D721Med (cell line): ENCODE measurements around the gene FAM180A.

Experiments used
- DNase-seq: peaks from one replicate; pipeline ENCODE4 v3.0.0; 2011; ENCODE audit warnings: low spot score; ENCODE audit not compliant: insufficient read length
- FAIRE-seq: peaks from 2 replicates; lab custom pipeline; 2011; peaks lifted over from hg19 to GRCh38; lab: Jason Lieb, UNC
- TF ChIP-seq, protein P1 (sequence below): IDR thresholded peaks from 2 replicates; pipeline ENCODE4 v1.5.1; 2012; ENCODE audit warnings: mild to moderate bottlenecking, control low read depth; ENCODE audit not compliant: insufficient read depth; ENCODE audit errors: missing control alignments

FAM180A gene

DNA sequence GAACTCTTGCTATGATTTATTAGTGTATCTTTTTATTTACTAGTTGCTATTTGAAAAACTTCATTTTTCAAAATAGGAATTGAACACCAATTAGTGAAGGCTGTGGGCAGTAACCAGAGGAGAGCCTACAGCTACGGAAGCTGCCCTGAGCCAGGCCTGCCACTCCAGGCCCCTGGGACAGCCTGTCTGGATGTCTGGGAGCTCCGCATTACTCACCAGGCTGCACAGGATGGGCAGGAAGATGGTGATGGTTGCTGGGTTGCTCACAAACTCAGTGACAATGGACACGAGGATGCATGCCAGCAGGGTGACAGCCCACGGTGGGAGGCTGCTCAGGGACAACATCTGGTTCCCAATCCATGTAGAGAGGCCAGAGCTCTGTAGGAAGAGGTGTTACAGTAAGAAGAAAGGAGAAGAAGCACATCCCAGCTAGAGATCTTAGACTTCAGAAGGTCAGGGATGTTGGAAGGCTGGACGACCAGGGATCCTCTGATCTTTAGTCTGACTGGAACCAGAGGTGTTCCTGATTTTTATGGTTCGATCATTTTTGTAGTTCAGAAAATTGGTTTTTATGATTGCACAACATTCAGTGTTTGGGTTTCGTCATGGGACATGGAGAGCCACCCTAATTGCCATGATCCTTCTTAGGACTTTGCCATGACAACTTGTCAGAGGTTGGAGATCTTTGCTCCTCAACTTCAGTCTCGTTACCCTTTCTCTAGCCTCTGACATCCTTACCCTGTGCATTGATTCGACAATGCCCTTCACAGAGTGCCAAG, 63.1 kb downstream of the FAM180A start:
- FAIRE-seq, result no peak
- TF ChIP-seq, protein P1, sequence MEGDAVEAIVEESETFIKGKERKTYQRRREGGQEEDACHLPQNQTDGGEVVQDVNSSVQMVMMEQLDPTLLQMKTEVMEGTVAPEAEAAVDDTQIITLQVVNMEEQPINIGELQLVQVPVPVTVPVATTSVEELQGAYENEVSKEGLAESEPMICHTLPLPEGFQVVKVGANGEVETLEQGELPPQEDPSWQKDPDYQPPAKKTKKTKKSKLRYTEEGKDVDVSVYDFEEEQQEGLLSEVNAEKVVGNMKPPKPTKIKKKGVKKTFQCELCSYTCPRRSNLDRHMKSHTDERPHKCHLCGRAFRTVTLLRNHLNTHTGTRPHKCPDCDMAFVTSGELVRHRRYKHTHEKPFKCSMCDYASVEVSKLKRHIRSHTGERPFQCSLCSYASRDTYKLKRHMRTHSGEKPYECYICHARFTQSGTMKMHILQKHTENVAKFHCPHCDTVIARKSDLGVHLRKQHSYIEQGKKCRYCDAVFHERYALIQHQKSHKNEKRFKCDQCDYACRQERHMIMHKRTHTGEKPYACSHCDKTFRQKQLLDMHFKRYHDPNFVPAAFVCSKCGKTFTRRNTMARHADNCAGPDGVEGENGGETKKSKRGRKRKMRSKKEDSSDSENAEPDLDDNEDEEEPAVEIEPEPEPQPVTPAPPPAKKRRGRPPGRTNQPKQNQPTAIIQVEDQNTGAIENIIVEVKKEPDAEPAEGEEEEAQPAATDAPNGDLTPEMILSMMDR, result no peak
- DNase-seq, result no peak

DNA sequence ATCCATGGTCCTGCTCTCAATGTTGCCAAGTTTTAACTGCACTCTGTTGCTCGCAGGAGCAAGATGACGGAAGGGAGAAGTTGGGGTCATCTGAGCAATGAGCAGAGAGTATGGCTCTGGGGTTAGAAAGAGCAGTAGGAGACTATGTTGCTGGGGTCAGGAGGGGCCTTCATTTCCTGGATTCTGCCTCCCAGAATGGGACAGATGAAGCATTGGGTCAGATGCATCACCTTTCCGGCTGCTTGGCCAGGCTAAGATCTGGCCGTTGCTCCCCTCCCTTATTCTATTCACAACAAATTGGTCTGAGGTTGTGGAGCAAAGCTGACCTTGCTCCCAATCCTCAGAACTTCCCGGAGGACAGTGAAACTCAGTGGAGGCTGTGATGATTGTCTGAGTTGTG, 63.9 kb downstream of the FAM180A start:
- DNase-seq (no peak), FAIRE-seq (no peak)
- TF ChIP-seq, protein P1, result no peak

DNA sequence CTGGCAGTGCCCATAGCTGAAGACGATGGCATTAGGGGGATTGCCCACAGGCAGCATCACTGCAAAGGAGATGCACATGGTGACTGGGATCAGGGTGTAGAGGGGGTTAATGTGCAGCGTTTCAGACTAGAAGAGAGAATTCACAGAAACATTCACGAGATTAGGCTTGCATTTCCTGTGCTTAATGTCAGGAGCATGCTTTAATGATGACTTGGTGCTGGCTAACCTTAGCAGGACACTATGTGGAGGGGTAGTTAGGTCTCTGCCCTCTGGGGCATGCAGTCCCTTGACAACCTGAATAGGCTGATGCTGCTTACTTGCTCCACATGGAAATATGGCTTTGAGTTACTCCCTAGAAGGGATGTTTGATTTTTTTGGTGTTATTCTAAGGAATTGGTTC, 64.5 kb downstream of the FAM180A start:
- TF ChIP-seq, protein P1, result no peak
- DNase-seq, result no peak

DNA sequence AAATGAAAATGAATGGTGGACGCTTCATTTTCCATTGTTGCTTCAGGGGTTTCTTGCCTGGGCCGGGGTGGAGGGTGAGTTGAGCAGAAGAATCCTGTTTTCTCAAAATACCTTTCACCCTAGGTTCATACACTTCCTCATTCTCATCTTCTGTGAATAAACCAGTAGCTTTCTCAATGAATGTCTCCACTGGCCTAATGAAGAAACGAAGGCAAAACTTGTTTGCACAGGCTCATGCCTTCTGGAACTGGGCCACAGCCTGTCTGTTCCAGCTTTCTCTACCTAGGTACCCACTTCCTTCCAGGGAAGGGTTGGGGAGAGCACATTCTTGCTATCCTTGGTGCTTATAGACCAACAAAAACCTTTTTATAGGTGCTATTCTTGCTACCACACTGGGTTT, 65.0 kb downstream of the FAM180A start:
- no peak for DNase-seq
- TF ChIP-seq, protein P1, result no peak
- no peak for FAIRE-seq

More for the DNA sequence above, 64.5 kb downstream of the FAM180A start:
- FAIRE-seq, result no peak

DNA sequence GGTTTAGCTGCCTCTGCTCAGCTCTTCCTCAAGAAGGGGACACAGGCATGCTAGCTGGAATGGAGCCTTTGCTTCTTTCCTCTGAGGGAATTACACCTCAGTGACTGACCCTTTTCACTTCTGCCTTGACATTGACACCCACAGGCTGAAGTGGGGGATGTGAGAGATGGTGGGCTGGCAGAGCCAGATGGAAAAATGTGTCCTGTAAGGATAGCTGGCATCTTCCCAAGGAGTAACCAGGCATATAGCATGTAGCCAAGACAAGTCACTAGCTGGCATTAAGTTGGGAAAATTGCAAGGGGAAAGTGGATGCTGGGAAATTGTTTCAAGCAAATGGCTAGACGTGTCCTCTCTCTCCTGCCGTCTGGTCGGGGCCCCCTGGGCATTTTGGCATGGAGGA, 66.4 kb downstream of the FAM180A start:
- no peak for FAIRE-seq
- TF ChIP-seq, protein P1, result no peak

DNA sequence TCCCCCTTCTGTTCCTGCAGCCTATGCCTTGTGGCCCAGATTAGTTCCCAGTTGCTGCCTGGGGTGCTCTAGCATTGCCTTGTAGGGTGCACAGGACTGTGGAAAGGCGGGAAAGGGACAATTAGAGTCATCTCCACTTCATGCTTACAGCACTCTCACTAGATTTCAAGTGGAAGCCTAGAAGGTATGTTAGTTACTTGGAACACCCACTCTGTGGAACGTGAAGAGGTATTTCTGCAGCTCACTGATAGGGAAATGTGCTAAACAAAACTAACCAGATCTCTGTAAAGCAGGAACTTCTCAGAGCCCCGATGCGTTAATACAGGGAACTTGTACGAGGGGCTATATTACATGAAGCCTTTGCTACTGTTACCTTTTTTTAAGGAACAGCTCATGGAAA, 66.9 kb downstream of the FAM180A start:
- DNase-seq (no peak), FAIRE-seq (no peak)
- TF ChIP-seq, protein P1, result no peak

More for the DNA sequence above, 66.4 kb downstream of the FAM180A start:
- no peak for DNase-seq
